NT2/D1 (cell line): ENCODE measurements around the gene CYP2W1.
A peak's percentile ranks its signal among the peaks of the same experiment; 100 is the strongest.
"Not testable (repeated sequence)": the region's sequence is repeated elsewhere in the genome, so short reads cannot be mapped to it uniquely, and the experiment has no call there.

Experiments
- DNase-seq: peaks from one replicate; pipeline ENCODE4 v3.0.0-alpha.2; 2011; ENCODE audit warnings: low read depth, low spot score
- H3K27me3 ChIP-seq: 2 replicates; pipeline ENCODE4 v1.6.0; 2011; ENCODE audit warnings: mild to moderate bottlenecking; ENCODE audit not compliant: insufficient read length, insufficient read depth
- H3K36me3 ChIP-seq: 2 replicates; pipeline ENCODE4 v1.6.1; 2011; ENCODE audit warnings: mild to moderate bottlenecking, low read length, mixed read lengths; ENCODE audit not compliant: insufficient read depth, insufficient read length
- H3K4me1 ChIP-seq: 2 replicates; pipeline ENCODE4 v1.5.1; 2011; ENCODE audit not compliant: insufficient read depth, insufficient read length
- H3K4me3 ChIP-seq: 2 replicates; pipeline ENCODE4 v1.5.1; 2011; ENCODE audit warnings: low read depth; ENCODE audit not compliant: insufficient read length
- H3K9ac ChIP-seq: 2 replicates; pipeline ENCODE4 v1.6.0; 2011; ENCODE audit warnings: low read depth; ENCODE audit not compliant: insufficient read length
- H3K9me3 ChIP-seq: 2 replicates; pipeline ENCODE4 v1.5.1; 2011; ENCODE audit warnings: mild to moderate bottlenecking, low read length; ENCODE audit not compliant: insufficient read depth
- SUZ12 ChIP-seq: IDR thresholded peaks from 2 replicates; pipeline ENCODE4 v1.6.1; 2011; ENCODE audit not compliant: insufficient read length, insufficient read depth; ENCODE audit errors: extremely low read depth
- YY1 ChIP-seq: IDR thresholded peaks from 2 replicates; pipeline ENCODE4 v1.6.1; 2011; ENCODE audit not compliant: insufficient read length, insufficient read depth
- ZNF274 ChIP-seq: IDR thresholded peaks from 2 replicates; pipeline ENCODE4 v1.6.1; 2011; ENCODE audit warnings: mild to moderate bottlenecking, low read depth, low read length

CYP2W1 gene

GRCh38 chr7:999941-1000935 lies 17.3 kb downstream of the CYP2W1 start:
- Histone ChIP-seq H3K9ac (peak overlapping the region; percentile 33), H3K4me1 (peaks cover 19% of the 10 kb centered on the region), H3K4me3 (no peak overlapping the region), H3K9me3 (no peaks in the 10 kb centered on the region), H3K27me3 (no peaks in the 10 kb centered on the region), H3K36me3 (peaks cover 28% of the 10 kb centered on the region)
- TF ChIP-seq YY1: no peak
- TF ChIP-seq SUZ12: no peak
- no peak for TF ChIP-seq ZNF274
- no peak for DNase-seq

GRCh38 chr7:1001069-1001770 lies 18.2 kb downstream of the CYP2W1 start:
- DNase-seq: peak; percentile 48
- H3K27me3 ChIP-seq, H3K4me3 ChIP-seq, H3K9me3 ChIP-seq: not testable (repeated sequence)
- Histone ChIP-seq H3K36me3 (peaks cover 26% of the 10 kb centered on the region), H3K4me1 (peaks cover 22% of the 10 kb centered on the region), H3K9ac (peak overlapping the region; percentile 36)

GRCh38 chr7:1002026-1002425 lies 19.0 kb downstream of the CYP2W1 start:
- peaks cover 16% of the 10 kb centered on the region for H3K4me1 ChIP-seq
- H3K27me3 ChIP-seq, DNase-seq, H3K9ac ChIP-seq, H3K4me3 ChIP-seq, H3K9me3 ChIP-seq: not testable (repeated sequence)
- H3K36me3 ChIP-seq: peaks cover 21% of the 10 kb centered on the region

DNA sequence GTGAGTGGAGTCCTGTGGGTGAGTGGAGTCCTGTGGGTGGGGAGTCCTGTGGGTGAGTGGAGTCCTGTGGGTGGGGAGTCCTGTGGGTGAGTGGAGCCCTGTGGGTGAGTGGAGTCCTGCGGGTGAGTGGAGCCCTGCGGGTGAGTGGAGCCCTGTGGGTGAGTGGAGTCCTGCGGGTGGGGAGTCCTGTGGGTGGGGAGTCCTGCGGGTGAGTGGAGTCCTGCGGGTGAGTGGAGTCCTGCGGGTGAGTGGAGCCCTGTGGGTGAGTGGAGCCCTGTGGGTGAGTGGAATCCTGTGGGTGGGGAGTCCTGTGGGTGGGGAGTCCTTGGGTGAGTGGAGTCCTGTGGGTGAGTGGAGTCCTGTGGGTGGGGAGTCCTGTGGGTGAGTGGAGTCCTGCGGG lies 19.5 kb downstream of the CYP2W1 start:
- peaks cover 23% of the 10 kb centered on the region for H3K36me3 ChIP-seq
- H3K9ac ChIP-seq, H3K9me3 ChIP-seq, H3K4me3 ChIP-seq, DNase-seq, H3K27me3 ChIP-seq: not testable (repeated sequence)
- H3K4me1 ChIP-seq: peaks cover 14% of the 10 kb centered on the region

GRCh38 chr7:1004018-1004852 lies 21.3 kb downstream of the CYP2W1 start:
- H3K9ac ChIP-seq: no peak overlapping the region
- peaks cover 41% of the 10 kb centered on the region for H3K36me3 ChIP-seq
- H3K27me3 ChIP-seq: no peaks in the 10 kb centered on the region
- no peak for DNase-seq
- TF ChIP-seq YY1 (no peak), ZNF274 (no peak), SUZ12 (no peak)
- H3K9me3 ChIP-seq: no peaks in the 10 kb centered on the region
- peaks cover 18% of the 10 kb centered on the region for H3K4me1 ChIP-seq
- H3K4me3 ChIP-seq: no peak overlapping the region

- no peak overlapping the region for H3K9ac ChIP-seq
- H3K36me3 ChIP-seq: peaks cover 49% of the 10 kb centered on the region
- H3K4me1 ChIP-seq: peaks cover 12% of the 10 kb centered on the region
- H3K9me3 ChIP-seq: no peaks in the 10 kb centered on the region
- DNase-seq: no peak
- TF ChIP-seq SUZ12 (no peak), ZNF274 (no peak), YY1 (no peak)
- H3K27me3 ChIP-seq: no peaks in the 10 kb centered on the region
- H3K4me3 ChIP-seq: no peak overlapping the region
Observed at GRCh38 chr7:1005303-1005702, 22.3 kb downstream of the CYP2W1 start.

- TF ChIP-seq SUZ12 (no peak), ZNF274 (no peak), YY1 (no peak)
- no peak overlapping the region for H3K9ac ChIP-seq
Observed at GRCh38 chr7:1007901-1008300, 24.9 kb downstream of the CYP2W1 start.

More at GRCh38 chr7:1007901-1008300, 24.9 kb downstream of the CYP2W1 start:
- H3K36me3 ChIP-seq: peaks cover 54% of the 10 kb centered on the region
- H3K27me3 ChIP-seq: no peaks in the 10 kb centered on the region
- no peak for DNase-seq
- no peak overlapping the region for H3K4me3 ChIP-seq
- H3K4me1 ChIP-seq: peaks cover 11% of the 10 kb centered on the region
- H3K9me3 ChIP-seq: no peaks in the 10 kb centered on the region
